MCF 10A (cell line): ENCODE data around the gene PDE9A. TPM values are rescaled to one million over a fixed set of nuclear protein-coding genes. Genes with fewer than 3 reads are reported as not detected.

Experiments used
- BruUV-seq: library from RNA; stranded (reverse); fragments of 400-500 nt; replicated peaks from 2 replicates; lab custom pipeline; 2021; lab: Mats Ljungman, UMichigan
- CTCF ChIA-PET: fragments of 300-600 bp; sonication (Branson Sonifier 250); formaldehyde crosslinking; extraction: SDS; loops from one replicate; lab custom pipeline; 2021; ENCODE audit warnings: antibody characterized with exemption, inconsistent platforms; lab: Yijun Ruan, JAX
- POLR2A ChIA-PET: fragments of 300-600, 350-650 bp; sonication (Branson Sonifier 250); formaldehyde crosslinking; extraction: SDS; loops from one replicate; lab custom pipeline; 2020; ENCODE audit warnings: antibody characterized with exemption, inconsistent platforms; lab: Yijun Ruan, JAX
- DNase-seq: peaks from one replicate; pipeline ENCODE4 v3.0.0-alpha.2; 2018; ENCODE audit not compliant: unreplicated experiment
- H3K27ac Mint-ChIP-seq: one replicate; pipeline ENCODE4 v1.8.0; 2022; ENCODE audit warnings: mild to moderate bottlenecking, low read depth, mixed read lengths; ENCODE audit not compliant: unreplicated experiment
- H3K27me3 Mint-ChIP-seq: one replicate; pipeline ENCODE4 v1.8.0; 2022; ENCODE audit warnings: mixed read lengths; ENCODE audit not compliant: insufficient read depth, unreplicated experiment
- H3K36me3 Mint-ChIP-seq: one replicate; pipeline ENCODE4 v1.8.0; 2022; ENCODE audit warnings: mild to moderate bottlenecking, moderate library complexity, mixed read lengths; ENCODE audit not compliant: insufficient read depth, unreplicated experiment
- H3K4me1 Mint-ChIP-seq: one replicate; pipeline ENCODE4 v1.8.0; 2022; ENCODE audit warnings: mixed read lengths; ENCODE audit not compliant: insufficient read depth, unreplicated experiment
- H3K4me3 Mint-ChIP-seq: one replicate; pipeline ENCODE4 v1.8.0; 2022; ENCODE audit warnings: mild to moderate bottlenecking, moderate library complexity, mixed read lengths; ENCODE audit not compliant: unreplicated experiment
- H3K9me3 Mint-ChIP-seq: one replicate; pipeline ENCODE4 v1.8.0; 2022; ENCODE audit warnings: mixed read lengths; ENCODE audit not compliant: unreplicated experiment
- CTCF ChIP-seq: fragments of 200-600 bp; IDR thresholded peaks from one replicate; pipeline ENCODE4 v1.8.0; 2022; ENCODE audit warnings: antibody characterized with exemption, mild to moderate bottlenecking; ENCODE audit not compliant: unreplicated experiment
- intact Hi-C: fragments of 100-400 bp; cut with micrococcal nuclease; formaldehyde crosslinking; loops from 2 replicates; pipeline ENCODE4 v1.14.1; 2022
- total RNA-seq: library from RNA; stranded (reverse); gene quantifications from 2 replicates; pipeline ENCODE4 v1.2.3, GENCODE V29; 2022

The PDE9A gene
- total RNA-seq, 1 experiment from 2014 or later = not detected

DNA sequence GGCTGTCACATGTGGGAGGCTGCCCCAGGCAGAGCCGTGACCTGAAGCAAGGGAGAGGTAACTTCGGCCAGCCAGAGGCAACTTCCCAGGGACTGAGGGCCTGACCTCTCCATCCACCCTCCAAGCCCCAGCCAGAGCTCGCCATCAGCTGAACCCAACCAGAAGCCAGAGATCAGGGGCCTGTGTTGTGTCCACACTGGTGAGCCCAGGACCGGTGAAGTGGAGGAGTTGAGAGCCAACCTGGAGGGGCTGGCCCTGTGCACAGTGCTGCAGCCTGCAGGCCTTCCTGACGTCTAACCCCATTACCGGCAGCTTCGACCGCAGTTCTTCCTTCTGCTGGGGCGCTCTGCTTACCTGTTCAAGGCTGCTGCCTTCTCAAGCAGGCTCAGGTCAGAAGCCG is 19.6 kb upstream of the PDE9A start:
- CTCF ChIA-PET = no interaction called here
- intact Hi-C loops = no loop called here
- no peaks in the 10 kb centered on the region for H3K27me3 Mint-ChIP-seq

GRCh38 chr21:42635848-42636519 is 17.4 kb upstream of the PDE9A start:
- H3K36me3 Mint-ChIP-seq = no peaks in the 10 kb centered on the region
- H3K9me3 Mint-ChIP-seq = no peaks in the 10 kb centered on the region
- no peak for DNase-seq
- no peak overlapping the region for H3K27ac Mint-ChIP-seq
- POLR2A ChIA-PET = interaction anchor here (0.9 to 1.1 kb wide), 4 partner anchors 16 to 200 kb away, joined by 3 read pairs; no protein-coding TSS in a partner anchor
- no TSS peak for BruUV-seq
- no peak for TF ChIP-seq CTCF
- H3K4me1 Mint-ChIP-seq = peaks cover 21% of the 10 kb centered on the region
- CTCF ChIA-PET = no interaction called here
- no peaks in the 10 kb centered on the region for H3K27me3 Mint-ChIP-seq
- intact Hi-C loops = no loop called here
- H3K4me3 Mint-ChIP-seq = no peak overlapping the region

More for the DNA sequence above, 19.6 kb upstream of the PDE9A start:
- no peak for DNase-seq
- peaks cover 7% of the 10 kb centered on the region for H3K4me1 Mint-ChIP-seq
- POLR2A ChIA-PET = interaction anchor here (0.7 kb wide), 1 partner anchor 137 kb away, joined by 3 read pairs; no protein-coding TSS in a partner anchor
- H3K27ac Mint-ChIP-seq = no peak overlapping the region
- H3K36me3 Mint-ChIP-seq = no peaks in the 10 kb centered on the region
- no peak for TF ChIP-seq CTCF
- H3K9me3 Mint-ChIP-seq = no peaks in the 10 kb centered on the region
- H3K4me3 Mint-ChIP-seq = no peak overlapping the region
- no TSS peak for BruUV-seq

DNA sequence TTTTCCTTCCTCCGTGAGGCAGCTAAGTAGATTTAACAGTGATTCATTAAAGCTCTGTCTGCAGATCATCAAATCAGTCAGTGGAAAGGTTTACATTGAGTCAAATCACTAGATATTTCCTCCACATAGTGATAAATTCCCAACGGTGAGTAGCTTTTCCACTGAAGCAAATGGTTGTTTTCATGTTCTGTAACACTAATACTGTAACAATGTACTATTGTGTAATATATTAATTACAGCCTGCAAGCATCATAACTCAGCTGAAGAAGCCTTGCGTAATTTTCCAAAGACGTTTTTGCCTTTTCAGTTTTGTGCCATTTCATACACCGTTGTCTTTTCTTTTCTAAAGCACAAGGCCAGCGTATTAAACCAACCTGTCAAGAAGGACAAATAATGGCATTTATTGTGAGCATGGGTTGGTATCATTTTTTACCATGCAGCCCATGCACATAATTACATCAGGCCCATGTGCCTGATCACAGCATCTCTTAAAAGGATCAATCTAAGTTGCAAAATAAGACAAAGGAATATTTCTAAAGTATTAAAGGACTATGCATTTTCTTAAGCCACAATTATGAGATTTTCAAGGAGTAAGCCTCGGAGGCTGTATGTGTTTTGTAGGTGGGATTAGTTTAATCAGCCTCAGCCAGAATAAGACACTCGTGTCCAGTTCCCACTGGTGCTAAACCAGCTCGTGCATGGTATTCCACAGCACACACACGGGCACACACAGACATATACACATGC is 16.7 kb upstream of the PDE9A start:
- ChIA-PET CTCF (no interaction called here), POLR2A (interaction anchor here (0.6 to 1.1 kb wide), 5 partner anchors 15 to 199 kb away, joined by 3 read pairs; no protein-coding TSS in a partner anchor)
- intact Hi-C loops = no loop called here
- no peak overlapping the region for H3K4me3 Mint-ChIP-seq
- H3K27me3 Mint-ChIP-seq = peaks cover 3% of the 10 kb centered on the region
- DNase-seq = peak; percentile 70
- H3K27ac Mint-ChIP-seq = no peak overlapping the region
- H3K36me3 Mint-ChIP-seq = no peaks in the 10 kb centered on the region
- no peak for TF ChIP-seq CTCF
- no peaks in the 10 kb centered on the region for H3K9me3 Mint-ChIP-seq
- no TSS peak for BruUV-seq
- peaks cover 21% of the 10 kb centered on the region for H3K4me1 Mint-ChIP-seq
